ENCODE measurements around the gene SERAC1.
"Not testable (repeated sequence)": the region's sequence is repeated elsewhere in the genome, so short reads cannot be mapped to it uniquely, and the experiment has no call there.

SERAC1 gene

DNA sequence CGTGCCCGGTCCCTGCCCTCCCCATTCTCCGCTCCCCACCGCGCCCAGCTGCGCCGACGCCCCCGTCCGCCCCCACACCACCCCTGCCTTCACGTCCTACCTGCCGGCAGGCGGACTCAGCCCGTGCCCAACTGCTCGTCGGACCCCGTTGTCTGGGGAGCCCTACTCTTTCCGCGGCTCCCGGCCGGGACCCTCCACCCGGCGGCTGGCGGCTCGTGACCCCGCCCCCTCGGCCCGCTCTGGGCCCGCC is at the start of gene SERAC1:
TSS of gene SERAC1 (minus strand) at position 223 of the 250 bp plus-strand sequence. CDS start 9,899 bp downstream, outside the sequence.
- DNase-seq (ENCODE audit: low read depth) = no peak

- no peak for DNase-seq (ENCODE audit: low read depth)
Observed at GRCh38 chr6:158213925-158214674, 46.0 kb upstream of the SERAC1 start.

DNA sequence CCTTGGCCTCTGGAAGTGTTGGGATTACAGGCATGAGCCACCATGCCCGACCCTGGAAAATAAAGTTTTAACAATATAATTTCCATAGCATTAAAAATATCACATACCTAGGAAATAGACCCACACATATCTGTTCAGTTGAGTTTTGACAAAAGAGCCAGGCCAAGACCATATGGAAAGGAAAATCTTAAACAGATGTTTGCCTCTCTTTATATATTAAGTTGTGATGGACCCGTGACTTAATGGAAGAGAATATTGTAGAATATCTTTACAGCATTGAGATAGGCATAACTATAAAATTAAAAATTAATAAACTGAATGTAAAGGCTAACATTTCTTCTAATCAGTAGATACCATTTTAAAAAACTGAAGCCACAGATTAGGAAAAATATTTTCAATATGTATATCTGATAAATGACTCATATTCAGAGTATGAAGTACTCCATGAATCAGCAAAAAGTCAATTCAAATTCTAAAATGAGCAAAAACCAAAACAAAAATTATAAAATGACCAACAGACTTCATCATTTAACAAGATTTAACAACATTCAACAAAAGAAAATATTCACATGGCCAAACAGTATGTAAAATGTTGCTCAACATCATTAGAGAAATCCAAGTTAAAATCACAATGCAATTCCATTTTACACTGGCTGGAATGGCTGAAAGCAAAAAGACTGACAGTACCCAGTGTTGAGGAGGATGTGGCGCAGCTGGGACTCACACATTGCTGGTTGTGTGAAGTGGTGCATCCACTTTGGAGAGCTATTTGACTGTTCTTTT is 43.4 kb upstream of the SERAC1 start:
- DNase-seq (ENCODE audit: low read depth) = no peak

DNA sequence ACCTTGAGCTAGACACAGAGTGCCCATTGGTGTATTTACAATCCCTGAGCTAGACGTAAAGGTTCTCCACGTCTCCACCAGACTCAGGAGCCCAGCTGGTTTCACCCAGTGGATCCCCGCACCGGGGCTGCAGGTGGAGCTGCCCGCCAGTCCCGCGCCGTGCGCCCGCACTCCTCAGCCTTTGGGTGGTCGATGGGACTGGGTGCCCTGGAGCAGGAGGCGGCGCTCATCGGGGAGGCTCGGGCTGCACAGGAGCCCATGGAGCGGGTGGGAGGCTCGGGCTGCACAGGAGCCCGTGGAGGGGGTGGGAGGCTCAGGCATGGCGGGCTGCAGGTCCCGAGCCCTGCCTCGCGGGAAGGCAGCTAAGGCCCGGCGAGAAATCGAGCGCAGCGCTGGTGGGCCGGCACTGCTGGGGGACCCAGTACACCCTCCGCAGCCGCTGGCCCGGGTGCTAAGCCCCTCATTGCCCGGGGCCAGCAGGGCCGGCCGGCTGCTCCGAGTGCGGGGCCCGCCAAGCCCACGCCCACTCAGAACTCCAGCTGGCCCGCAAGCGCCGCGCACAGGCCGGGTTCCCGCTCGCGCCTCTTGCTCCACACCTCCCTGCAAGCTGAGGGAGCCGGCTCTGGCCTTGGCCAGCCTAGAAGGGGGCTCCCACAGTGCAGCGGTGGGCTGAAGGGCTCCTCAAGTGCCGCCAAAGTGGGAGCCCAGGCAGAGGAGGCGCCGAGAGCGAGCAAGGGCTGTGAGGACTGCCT is 41.7 kb upstream of the SERAC1 start:
- not testable (repeated sequence) for DNase-seq (ENCODE audit: low read depth)

DNA sequence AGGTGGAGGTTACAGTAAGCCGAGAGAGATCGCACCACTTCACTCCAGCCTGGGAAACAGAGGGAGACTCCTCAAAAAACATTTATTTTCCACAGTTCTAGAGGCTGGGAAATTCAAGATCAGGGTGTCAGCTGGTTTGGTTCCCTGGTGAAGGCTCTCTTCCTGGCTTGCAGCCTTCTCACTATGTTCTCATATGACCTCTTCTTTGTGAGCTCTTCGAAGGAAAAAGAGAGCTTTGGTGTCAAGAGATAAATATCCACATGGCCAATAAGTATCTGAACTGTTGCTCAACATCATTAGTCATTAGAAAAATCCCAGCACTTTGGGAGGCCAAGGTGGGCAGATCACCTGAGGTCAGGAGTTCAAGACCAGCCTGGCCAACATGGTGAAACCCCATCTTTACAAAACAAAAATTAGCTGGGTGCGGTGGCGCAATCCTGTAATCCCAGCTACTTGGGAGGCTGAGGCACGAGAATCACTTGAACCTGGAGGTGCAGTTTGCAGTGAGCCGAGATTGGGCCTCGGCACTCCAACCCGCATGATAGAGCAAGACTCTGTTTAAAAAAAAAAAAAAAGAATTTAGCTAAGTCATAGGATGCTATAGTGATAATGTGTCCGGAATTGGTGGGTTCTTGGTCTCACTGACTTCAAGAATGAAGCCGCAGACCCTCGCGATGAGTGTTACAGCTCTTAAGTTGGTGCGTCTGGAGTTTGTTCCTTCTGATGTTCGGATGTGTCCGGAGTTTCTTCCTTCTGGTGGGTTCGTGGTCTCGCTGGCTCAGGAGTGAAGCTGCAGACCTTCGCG is 40.4 kb upstream of the SERAC1 start:
- DNase-seq (ENCODE audit: low read depth) = not testable (repeated sequence)

DNA sequence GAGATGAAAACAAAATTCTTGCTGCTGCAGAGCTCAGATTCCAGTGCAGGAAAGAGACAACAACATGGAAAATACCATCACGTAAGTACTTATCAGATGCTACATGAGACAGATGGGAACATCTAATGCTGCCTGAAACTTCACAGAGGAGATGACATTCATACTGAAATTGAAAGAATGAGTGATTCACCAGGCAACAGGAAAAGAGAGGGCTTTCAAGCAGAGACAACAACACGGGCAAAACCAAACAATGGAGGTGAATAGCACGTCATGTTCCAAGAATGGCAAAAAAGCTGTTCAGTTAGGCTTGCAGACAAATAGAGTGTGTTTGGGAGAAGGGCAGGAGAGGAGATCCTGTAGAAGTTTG is 39.3 kb upstream of the SERAC1 start:
- no peak for DNase-seq (ENCODE audit: low read depth)

GRCh38 chr6:158206740-158207421 is 38.8 kb upstream of the SERAC1 start:
- DNase-seq (ENCODE audit: low read depth) = no peak

GRCh38 chr6:158205169-158205944 is 37.3 kb upstream of the SERAC1 start:
- DNase-seq (ENCODE audit: low read depth) = no peak

GRCh38 chr6:158198461-158198860 is 30.4 kb upstream of the SERAC1 start:
- DNase-seq (ENCODE audit: low read depth) = no peak

GRCh38 chr6:158194487-158195280 is 26.6 kb upstream of the SERAC1 start:
- no peak for DNase-seq (ENCODE audit: low read depth)

- DNase-seq (ENCODE audit: low read depth) = no peak
Observed at GRCh38 chr6:158191761-158192160, 23.7 kb upstream of the SERAC1 start.

DNA sequence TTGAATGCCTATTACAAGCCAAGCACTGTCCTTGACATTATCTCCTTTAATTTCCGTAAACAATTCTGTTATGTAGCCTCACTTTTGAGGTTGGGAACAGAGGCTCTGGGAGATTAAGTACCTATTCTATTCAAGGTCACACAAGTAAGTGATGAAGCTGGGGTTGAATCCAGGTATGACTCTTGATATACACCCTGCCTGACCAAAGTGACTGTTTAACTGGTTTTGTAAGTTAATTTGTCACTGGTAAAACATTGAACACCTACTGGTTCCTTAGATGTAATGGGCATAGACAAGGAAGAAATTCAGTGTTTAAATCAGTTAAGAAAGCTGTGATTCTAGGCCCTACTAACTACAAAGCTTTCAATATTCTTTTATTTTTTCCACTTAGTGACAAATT is 23.0 kb upstream of the SERAC1 start:
- no peak for DNase-seq (ENCODE audit: low read depth)

DNA sequence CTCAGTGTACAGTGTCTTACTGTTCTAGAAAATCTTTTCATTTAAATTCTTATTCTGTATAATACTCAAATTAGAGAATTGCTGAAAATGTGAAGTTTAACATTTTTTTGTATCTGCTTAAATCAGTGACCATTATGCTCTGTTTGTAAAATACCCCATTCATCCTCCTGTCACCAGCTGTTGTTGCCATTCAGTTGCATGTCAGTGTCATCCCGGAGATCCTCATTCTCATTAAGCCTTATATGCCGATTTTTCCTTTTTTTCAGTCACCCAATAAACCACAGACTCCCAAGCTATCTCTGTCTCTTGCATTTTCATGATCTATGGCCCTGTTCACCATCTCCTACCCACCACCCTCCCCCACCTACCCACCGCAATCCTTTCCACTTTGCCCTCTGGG is 20.5 kb upstream of the SERAC1 start:
- no peak for DNase-seq (ENCODE audit: low read depth)

- no peak for DNase-seq (ENCODE audit: low read depth)
Observed at GRCh38 chr6:158185729-158186456, 17.8 kb upstream of the SERAC1 start.

- no peak for DNase-seq (ENCODE audit: low read depth)
Observed at GRCh38 chr6:158184608-158185007, 16.5 kb upstream of the SERAC1 start.

DNA sequence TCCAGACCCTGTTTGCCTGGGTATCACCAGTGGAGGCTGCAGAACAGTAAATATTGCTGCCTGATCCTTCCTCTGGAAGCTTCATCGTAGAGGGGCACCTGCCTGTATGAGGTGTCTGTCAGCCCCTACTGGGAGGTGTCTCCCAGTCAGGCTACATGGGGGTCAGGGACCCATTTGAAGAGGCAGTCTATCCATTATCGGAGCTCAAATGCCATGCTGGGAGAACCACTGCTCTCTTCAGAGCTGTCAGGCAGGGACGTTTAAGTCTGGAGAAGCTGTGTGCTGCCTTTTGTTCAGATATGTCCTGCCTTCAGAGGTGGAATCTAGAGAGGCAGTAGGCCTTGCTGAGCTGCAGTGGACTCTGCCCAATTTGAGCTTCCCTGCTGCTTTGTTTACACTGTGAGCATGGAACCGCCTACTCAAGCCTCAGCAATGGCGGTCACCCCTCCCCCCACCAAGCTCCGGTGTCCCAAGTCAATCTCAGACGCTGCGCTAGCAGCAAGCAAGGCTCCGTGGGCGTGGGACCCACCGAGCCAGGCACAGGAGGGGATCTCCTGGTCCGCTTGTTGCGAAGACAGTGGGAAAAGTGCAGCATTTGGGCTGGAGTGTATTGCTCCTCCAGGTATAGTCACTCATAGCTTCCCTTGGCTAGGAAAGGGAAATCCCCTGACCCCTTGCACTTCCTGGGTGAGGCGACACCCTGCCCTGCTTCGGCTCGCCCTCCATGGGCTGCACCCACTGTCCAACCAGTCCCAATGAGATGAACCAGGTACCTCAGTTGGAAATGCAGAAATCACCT is 15.3 kb upstream of the SERAC1 start:
- DNase-seq (ENCODE audit: low read depth) = not testable (repeated sequence)

DNA sequence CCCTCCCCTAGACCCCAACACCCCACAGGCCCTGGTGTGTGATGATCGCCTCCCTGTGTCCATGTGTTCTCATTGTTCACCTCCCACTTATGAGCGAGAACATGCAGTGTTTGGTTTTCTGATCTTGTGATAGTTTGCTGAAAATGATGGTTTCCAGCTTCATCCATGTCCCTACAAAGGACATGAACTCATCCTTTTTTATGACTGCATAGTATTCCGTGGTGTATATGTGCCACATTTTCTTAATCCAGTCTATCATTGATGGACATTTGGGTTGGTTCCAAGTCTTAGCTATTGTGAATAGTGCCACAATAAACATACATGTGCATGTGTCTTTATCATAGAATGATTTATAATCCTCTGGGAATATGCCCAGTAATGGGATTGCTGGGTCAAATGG is 9.7 kb upstream of the SERAC1 start:
- not testable (repeated sequence) for DNase-seq (ENCODE audit: low read depth)

- DNase-seq (ENCODE audit: low read depth) = no peak
Observed at GRCh38 chr6:158175111-158175510, 7.0 kb upstream of the SERAC1 start.
